Central memory CD4-positive, alpha-beta T cell (primary cell): ENCODE results near the gene CNDP1.
A peak's percentile ranks its signal among the peaks of the same experiment; 100 is the strongest.

Experiments used
- DNase-seq: peaks from one replicate; pipeline ENCODE4 v3.0.0; 2022

CNDP1 gene

DNA sequence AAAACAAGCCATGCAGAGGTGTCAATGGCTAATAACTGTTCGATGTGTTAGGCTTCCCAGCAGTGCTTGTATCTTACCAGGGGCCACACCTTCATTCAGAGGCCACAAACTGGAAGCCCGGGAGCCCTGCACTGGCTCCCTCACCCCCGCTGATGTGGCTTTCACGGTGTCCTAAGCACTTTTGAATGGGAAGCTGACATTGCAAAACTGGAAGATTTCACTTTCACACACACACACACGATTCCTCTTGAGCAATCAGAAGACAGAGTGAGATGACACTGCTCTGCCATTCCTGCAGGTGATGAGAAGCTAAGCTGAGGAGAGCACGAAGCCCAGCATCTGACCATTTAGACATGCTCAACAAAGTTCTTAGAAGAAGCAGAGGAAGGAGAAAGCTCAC lies 54.7 kb downstream of the CNDP1 start:
- no peak for DNase-seq

DNA sequence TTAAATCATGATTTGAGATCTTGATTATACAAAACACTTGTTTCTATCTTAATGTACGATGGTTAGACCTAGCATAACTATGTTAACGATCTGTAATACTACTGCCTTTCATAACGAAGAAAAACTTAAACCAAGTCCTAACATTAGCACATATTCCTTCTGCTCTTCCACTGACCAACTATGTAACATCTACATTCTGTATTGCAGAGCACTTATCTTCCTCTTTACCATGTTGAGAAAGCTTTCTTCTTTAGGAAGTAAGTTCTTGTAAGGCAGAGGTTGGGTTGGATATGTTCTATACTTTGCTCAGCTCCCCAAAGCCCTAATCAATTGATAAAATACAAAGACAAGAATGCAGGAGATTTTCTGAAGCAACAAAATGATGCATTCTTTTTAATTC lies 55.5 kb downstream of the CNDP1 start:
- DNase-seq = no peak

DNA sequence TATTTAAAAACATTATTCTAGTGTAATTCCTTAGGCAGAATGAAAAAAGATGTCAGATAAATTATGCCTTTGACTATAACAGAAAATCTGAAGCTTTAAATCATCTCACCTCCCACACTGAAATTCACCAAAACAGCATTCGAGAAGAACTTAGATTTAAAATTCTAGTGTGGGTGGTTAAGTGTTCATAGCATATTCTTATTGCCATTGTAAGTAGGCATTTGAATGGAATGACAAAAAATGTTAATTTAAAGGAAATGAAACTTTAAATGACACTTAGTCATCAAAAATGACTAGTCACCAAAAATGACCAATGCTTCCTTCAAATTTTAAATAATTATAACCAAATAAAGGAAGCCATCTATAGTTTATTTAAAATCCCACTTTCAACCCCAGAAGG lies 56.4 kb downstream of the CNDP1 start:
- no peak for DNase-seq

DNA sequence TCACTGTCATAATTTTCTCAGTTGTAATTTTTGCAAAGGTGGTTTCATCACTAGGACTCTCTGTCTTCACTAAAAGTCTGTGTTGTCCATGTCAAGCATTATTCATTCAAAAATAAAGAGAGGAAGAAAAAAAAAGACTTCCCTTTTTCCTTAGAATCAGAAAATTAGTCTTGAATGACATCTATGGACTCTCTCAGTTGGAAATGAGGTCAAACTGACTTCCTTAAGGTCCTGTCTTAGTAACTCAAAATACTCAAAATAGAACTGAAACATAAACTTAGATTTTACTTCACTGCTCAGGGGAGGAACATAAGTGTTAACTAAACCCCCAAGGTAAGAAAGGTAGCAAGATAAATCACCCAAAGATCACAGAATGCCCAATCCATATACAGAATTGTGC lies 61.1 kb downstream of the CNDP1 start:
- DNase-seq = no peak

DNA sequence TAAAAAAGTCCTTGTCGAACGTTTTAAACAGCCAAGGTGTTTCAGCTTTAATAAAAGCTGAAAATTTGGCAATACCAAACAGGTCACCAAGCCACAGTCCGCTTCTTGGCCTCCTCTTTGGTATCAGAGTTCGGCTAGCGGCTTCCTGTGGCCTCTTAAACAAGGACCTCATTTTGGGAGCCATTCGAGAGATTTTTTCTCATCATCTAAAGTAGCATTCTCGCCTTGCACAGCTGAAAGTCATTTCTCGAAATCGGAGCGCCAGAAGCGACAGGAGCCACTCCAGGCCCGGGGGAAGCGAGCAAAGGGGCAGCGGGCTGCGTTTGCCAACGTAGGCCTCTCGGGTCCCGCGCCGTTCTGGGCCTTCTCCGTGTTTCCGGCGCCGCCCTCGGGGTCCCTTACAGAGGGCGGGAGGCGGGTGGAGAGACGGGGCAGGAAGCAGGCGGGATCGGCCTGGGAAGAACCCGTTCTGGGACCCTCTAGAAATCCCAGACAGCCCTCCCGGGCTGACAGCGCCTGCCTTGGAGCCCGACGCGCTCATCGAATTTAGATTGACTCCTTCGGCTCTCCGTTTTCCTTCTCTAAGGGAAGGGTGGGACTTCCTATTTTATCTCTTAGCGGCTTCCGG lies 62.8 kb downstream of the CNDP1 start:
- DNase-seq = peak; percentile 1

DNA sequence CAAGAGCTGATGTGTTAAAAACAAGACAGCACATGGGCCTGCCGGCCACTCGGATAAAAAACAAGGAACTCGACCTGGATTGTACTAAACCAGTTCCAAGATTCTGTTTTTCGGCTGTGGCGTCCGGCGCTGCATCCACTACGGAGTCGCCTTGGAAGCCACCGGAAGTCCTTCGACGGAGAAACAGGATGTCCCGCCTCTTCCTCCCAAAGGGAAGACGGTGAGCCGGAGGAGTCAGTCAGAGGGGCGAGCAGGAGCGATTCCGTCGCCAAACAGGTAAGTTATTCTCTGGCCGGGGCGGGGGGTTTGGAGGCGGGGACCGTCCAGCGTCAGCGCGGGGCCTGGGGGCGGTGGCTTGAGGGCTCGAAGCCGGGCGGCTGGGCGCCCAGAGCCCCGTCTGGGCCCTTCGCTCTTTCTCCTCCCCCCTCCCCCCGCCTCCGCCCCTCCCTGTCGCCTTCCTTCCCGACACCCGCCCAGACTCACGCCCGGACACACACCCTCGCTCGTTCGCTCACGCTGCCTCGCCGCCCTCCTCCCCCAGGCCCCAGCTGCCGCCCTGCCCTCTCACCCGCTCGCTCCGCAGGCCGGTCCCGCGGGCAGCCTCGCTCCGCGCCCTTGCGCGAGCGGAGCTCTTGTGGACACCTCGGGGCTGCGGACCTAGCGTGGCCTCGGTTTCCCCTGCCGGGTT lies 63.5 kb downstream of the CNDP1 start, which contains the start of gene ZNF407:
TSS of gene ZNF407 (plus strand) at position 209 of the 688 bp plus-strand sequence. CDS start 33,150 bp downstream, outside the sequence.
- DNase-seq = peak; percentile 90

DNA sequence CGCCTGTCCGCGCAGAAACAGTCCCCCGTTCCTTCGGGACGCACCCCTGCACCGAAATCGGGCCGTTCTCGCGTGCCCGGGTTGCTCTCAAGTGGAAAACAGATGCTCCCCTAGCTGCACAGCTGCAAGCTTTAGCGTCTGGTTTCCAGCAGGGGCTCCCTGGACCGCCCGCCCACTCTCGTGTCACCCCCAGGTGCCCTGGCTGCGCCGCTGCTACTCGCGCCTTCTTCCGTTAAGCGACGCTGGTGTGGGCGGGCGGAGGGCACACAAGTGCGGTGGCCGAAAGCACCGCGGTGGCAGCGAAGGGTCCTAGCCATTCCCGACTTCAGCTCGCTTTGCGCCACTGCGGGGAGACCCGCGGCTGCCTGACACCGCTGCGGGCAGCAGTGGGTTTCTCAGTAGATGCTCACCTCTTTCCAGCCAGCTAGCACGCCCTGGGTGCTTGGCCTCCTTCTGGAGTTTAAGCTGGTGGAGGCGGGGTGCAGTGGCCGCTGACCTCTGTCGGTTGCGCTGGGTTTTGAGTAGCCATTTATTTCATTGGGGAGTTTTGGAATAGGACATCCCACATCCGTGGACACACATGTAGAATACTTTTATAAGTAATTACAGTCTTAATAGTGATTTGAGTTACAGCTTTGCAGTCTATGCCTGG lies 64.2 kb downstream of the CNDP1 start:
- peak; percentile 63 for DNase-seq

DNA sequence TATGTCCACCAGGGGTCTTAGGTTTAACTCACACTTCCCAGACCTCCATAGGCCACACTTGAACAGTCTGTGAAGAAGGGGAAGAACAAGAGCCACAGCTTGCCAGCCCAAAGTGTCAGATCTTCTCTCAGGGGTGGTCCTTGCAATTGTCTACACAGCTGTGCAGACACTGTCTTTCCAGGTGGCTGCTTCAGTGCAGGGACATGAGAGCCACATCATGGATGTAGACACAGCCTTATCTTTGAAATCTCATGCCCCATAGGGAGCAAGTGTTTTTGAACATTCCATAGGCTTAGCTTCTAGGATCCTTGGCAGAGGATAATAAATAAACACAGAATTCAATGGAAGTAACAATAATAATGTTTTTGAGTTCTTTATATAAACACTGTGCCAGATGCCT lies 70.1 kb downstream of the CNDP1 start:
- no peak for DNase-seq

DNA sequence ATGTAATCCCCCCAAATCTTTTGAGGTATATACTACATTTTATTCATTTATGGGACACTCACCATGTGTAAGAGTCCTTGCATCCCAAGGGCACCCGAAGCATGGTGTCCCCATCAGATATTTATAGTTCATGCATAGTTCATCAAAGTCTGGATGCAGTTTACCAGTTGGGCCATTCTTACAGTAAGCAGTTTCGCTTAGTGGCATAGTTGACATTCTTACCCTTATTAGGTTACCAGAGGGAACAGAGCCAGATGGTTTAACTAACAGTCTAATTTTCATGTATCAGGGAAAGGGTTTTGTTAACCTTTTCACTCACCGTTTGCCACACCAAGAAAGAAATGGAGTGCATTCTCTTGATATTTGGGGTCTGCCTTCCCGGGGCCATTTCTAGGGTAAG lies 70.5 kb downstream of the CNDP1 start:
- no peak for DNase-seq

DNA sequence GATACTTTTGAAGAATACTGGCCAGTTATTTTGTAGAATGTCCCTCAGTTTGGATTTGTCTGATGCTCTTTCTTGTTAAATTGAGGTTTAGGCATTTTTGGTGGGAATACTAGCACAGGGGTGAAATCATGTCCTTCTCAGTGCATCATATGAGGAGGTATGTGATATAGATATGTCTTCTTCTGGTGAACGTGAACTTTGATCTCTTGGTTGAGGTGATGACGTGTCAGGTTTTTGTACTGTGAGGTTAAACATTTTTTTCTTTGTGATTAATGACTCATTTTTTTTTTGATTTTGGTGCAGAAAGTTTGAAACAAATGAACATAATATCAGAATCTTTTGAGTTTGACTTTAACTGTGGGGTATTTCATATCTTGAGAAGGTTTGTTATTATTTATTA lies 74.4 kb downstream of the CNDP1 start:
- DNase-seq = no peak

DNA sequence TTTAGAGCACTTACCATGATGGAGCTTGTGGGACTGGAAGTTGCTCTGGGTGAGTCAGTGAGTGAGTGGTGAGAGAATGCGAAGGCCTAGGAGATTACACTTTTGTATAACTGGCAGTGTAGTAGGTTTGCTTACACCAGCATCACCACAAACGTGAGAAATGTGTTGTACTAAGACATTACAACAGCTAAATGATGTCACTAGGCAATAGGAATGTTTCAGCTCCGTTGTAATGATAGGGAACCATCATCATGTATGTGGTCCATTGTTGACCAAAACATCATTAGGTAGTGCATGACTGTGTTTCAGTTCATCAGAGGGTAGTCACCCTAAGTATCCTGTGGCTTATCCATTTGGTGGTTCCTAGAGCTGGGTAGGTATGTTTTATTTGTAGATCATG lies 75.2 kb downstream of the CNDP1 start:
- no peak for DNase-seq

DNA sequence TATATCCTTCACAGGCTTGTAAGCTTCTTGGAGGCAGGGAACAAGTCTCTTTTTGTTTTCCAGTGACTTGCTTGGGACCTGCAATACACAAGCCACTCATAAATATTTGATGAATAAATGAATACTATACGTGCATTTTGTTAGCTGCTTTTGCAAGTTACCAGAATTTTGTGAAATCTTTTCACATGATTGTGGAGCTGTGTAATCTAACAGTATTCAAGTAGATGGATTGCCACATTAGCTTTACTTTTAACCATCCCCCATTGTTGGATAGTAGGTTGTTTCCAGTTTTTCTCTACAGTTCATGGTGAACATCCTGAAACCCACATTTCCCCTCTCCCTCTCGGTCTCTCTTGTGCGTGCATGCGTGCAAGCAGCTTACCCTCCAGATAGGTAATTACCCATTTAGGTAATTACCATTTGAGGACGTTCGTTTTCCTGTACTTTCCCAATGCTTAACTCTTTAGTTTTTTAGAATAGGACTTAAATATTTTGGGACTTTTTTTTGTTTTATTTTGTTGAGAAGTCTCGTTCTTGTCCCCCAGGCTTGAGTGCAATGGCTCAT lies 75.8 kb downstream of the CNDP1 start:
- DNase-seq = no peak

DNA sequence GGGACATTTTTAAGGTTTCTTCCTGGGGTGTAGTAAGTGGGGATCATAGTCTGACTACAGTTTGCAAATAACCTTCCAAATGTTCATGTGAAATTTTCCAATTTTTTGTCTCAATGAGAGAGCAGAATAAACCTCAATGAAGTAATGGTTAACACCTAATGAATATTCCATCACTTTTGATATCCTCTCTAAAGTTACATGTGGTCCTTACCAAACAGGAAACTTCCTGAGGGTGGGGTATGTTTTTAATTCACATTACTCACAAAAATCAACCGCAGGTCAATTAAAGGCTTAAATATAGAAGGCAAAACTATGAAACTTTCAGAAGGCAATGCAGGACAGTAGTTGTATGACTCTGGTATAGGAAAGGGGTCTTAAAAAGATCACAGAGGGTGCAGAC lies 76.6 kb downstream of the CNDP1 start:
- DNase-seq = no peak

DNA sequence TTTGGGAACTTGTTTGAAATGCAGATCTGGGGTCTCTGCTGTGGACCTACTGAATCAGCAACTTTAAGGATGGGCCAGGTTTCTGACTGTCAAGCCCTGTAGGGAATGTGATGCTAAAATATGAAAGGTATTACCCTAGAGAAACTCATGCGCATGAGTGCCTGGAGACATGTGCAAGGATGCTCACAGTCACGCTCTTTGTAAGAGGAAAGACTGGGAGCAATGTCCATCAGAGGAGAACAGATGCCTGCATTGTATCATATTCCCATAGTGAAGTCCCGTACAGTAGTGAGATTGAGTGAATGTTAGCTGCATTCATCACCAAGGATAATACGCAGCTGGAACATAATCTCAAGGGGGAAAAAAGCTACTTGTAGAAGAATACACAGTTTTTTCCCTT lies 77.5 kb downstream of the CNDP1 start:
- DNase-seq = no peak

DNA sequence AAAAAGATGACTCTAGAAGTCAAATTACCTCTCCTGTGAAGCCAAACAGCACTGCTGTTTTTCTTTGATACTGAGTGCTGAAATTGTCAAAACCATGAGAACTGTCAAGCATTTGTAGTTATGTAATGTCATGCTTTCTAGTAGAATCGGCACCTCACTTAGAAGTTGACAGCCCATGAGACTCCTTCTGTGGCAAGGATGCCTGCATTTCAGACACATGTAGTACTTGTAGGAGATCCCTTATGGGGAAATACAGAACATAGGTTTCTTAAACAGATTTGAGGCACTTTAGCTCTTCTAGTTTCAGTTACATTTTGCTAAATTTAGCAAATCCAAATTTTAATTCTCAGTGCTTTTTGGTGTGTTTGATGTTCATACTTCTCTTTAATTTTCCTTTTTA lies 79.1 kb downstream of the CNDP1 start:
- DNase-seq = no peak

DNA sequence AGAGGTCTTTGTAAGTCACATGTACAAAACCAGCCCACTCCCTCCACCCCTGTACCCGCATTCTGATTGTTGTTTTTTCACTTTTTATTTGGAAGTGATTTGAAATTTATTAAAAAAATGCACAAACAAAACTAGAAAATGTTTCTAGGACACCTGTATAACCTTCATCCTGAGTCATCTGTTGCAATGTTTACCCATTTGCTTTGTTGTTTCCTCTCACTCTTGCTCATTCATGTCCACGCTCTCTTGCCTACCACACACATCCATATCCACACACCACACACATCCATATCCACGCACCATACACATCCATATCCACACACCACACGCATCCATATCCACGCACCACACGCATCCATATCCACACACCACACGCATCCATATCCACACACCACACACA lies 82.2 kb downstream of the CNDP1 start:
- no peak for DNase-seq

DNA sequence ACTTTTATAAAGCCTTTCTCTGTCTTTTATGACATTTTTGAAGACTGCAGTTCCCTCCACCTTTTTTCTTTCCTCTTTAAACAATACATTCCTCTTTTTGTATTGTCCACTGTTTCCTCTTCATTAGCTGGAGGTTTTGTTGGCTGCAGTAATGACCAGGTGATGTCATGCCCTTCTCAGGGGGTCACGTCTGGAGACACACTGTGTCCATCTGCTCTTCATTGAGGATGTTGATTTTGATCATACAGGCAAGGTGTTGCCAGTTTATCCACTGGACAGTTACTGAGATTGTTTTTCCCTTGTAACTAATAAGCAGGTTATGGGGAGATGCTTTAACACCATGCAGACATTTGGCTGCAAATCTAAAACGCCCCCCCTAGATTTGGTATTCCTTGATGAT lies 83.2 kb downstream of the CNDP1 start:
- no peak for DNase-seq

DNA sequence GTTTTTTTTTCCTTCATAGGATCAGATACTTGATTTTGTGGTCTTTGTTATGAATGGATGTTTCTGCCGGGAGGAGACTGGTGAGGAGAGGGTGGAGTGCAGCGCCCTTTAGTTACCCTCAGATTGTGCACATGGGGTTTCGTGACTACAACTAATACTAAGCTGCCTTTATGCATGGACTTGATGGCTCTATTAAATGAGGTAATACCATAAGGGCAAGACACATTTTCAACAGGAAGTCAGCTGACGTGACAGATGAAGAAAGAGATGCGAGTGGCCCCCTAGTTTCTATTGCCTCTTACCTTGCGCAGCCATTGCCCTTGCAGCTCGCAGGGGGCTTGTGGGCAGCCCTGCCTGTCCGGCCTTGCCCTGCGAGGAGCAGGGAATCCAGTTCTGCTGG lies 87.8 kb downstream of the CNDP1 start:
- DNase-seq = no peak

DNA sequence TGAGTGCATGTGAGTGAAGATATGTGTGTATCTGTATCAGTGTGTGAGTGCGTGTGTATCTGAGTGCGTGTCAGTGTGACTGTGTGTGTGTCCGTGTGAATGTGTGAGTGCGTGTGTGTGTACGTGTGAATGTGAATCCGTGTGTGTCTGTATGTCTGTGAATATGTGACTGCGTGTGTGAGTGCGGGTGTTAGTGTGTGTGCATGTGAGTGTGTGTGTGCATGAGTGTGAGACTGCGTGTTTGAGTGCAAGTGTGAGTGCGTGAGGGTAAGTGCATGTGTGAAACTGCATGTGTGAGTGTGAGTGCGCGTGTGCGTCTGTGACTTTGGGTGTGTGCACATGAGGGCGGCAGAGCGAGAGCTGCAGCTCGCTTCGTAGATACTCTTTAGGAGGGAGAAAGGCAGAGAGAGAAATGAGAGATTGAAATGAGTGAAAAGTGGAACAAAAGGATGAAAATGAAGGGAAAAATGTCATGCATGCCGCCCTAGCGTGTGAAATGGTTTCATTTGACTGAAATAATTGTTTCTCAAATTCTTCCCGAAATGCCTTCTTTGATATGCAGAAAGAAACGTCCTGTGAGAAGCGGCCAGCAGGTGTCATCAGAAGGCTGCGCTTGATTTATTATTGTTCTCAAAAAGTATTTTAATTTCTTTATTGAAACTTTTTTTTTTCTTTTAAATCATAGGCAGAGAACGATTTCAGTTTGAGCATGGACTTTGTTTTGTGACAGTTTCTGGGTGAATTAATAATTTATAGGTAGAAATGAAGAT lies 88.9 kb downstream of the CNDP1 start:
- peak; percentile 4 for DNase-seq

DNA sequence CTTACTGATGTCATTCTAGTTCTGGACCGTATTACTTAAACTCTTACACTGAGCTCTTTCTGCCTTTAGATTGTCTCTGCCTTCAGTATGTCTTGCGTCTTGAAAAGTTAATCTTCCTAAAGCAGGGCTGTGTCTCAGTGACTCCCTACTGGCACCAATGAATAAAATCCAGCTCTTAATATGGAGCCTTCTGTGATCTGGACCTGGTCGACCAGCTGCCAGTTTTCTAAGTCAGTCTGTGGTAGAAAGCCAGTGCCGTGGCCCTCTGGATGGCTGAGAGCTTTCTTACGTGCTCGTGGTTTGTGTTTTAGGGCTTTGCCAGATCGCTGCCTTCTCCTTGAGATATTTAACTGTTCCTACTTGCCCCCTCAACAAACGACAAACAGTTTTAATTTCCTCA lies 90.2 kb downstream of the CNDP1 start:
- DNase-seq = no peak

DNA sequence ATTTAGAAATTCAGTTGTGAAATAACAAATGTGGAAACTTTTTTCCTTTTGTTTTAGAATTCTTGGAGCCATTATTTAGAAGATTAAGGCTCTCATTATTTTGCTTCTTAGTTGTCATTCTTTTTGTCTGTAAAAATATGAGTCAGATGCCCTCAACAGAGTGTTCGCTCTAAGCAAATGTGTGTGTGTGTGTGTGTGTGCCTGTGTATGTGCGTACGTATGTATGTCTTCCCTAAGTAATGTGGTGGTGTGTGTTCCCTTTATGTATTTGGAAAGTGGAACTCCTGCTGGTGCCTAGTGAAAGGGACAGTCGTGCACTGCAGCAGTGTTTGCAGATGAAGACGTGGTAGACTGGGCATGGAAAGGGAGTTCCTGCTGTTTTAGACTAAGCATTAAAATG lies 90.9 kb downstream of the CNDP1 start:
- DNase-seq = no peak

DNA sequence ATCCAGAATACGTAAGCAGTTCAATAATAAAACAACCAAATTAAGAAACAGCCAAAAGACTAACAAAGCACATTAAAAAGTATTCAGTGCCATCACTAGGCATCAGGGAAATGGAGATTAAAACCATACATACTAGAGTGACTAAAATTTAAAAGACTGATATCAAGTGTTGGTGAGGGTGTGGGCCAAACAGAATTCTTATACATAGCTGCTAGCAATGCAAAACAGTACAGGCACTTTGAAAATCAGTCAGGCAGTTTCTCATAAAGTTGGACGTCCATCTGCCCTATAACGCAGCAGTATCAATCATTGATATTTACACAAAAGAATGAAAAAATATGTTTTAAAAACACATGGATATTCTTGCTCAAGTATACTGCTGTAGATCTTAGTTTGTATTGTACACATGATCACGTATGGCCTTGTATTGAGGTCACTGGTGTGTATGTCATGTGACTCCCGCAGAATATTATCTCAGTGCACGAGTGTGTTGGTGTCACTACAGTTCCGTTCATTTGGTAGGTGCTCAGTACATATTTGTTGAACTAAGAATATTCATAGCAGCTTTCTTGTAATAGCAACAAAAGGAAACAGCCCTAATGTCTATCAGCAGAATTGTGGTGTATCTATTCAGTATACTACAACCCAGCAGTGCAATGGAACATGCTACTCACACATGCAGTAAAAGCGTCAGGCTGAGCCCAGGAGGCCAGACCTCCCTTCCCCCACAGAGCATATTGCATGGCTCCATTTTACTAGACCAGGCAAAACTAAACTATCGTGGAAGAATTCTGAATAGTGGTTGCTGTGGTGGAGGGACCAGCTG lies 92.0 kb downstream of the CNDP1 start:
- DNase-seq = no peak
